H9 (cell line): Measurements from ENCODE around the gene PARD3. TPM values are rescaled to one million over a fixed set of nuclear protein-coding genes. Genes with fewer than 3 reads are reported as not detected.

Experiments used
- DNase-seq: peaks from one replicate; pipeline ENCODE4 v3.0.0-alpha.2; 2017
- H2AFZ ChIP-seq: one replicate; pipeline ENCODE4 v1.6.1; 2013; ENCODE audit warnings: mild to moderate bottlenecking, low read length, control low read depth, moderate library complexity
- H2AK5ac ChIP-seq: 2 replicates; pipeline ENCODE4 v1.6.1; 2013; ENCODE audit warnings: low read length, control low read depth, mixed read lengths; ENCODE audit not compliant: insufficient read length
- H2BK120ac ChIP-seq: one replicate; pipeline ENCODE4 v1.6.1; 2013; ENCODE audit warnings: low read depth, mild to moderate bottlenecking, low read length, control low read depth, inconsistent platforms; ENCODE audit not compliant: poor library complexity, severe bottlenecking
- H2BK12ac ChIP-seq: 2 replicates; pipeline ENCODE4 v1.6.1; 2013; ENCODE audit warnings: low read length, control low read depth, mixed read lengths, low read depth; ENCODE audit not compliant: insufficient read length
- H2BK15ac ChIP-seq: 2 replicates; pipeline ENCODE4 v1.6.1; 2013; ENCODE audit warnings: low read depth, low read length, control low read depth
- H2BK20ac ChIP-seq: one replicate; pipeline ENCODE4 v1.6.1; 2013; ENCODE audit warnings: low read depth, mild to moderate bottlenecking, low read length, control low read depth, inconsistent platforms; ENCODE audit not compliant: poor library complexity, severe bottlenecking
- H2BK5ac ChIP-seq: 2 replicates; pipeline ENCODE4 v1.6.1; 2013; ENCODE audit warnings: low read length, control low read depth, mixed read lengths; ENCODE audit not compliant: insufficient read length
- H3K14ac ChIP-seq: 2 replicates; pipeline ENCODE4 v1.6.1; 2013; ENCODE audit warnings: low read length, control low read depth; ENCODE audit not compliant: insufficient read depth
- H3K18ac ChIP-seq: 2 replicates; pipeline ENCODE4 v1.6.1; 2013; ENCODE audit warnings: low read depth, mild to moderate bottlenecking, mixed read lengths, low read length, control low read depth; ENCODE audit not compliant: insufficient read length
- H3K23ac ChIP-seq: 2 replicates; pipeline ENCODE4 v1.6.1; 2013; ENCODE audit warnings: low read length, control low read depth, mixed read lengths, low read depth; ENCODE audit not compliant: insufficient read length
- H3K23me2 ChIP-seq: 2 replicates; pipeline ENCODE4 v1.6.1; 2013; ENCODE audit warnings: low read depth, mild to moderate bottlenecking, mixed read lengths, low read length, control low read depth; ENCODE audit not compliant: insufficient read length, poor library complexity, severe bottlenecking
- H3K27ac ChIP-seq: 2 replicates; pipeline ENCODE4 v1.5.1; 2013; ENCODE audit warnings: low read length, control low read depth, mixed read lengths, low read depth; ENCODE audit not compliant: insufficient read length
- H3K27me3 ChIP-seq: 2 replicates; pipeline ENCODE4 v1.6.1; 2013; ENCODE audit warnings: low read length, control low read depth, inconsistent platforms; ENCODE audit not compliant: insufficient read depth
- H3K4ac ChIP-seq: 2 replicates; pipeline ENCODE4 v1.6.1; 2013; ENCODE audit warnings: low read depth, mild to moderate bottlenecking, control low read depth, inconsistent platforms, low read length, moderate library complexity
- H3K4me1 ChIP-seq: 2 replicates; pipeline ENCODE4 v1.6.1; 2013; ENCODE audit warnings: low read length, control low read depth, inconsistent platforms; ENCODE audit not compliant: insufficient read depth
- H3K4me2 ChIP-seq: 2 replicates; pipeline ENCODE4 v1.6.1; 2013; ENCODE audit warnings: low read length, control low read depth, mixed read lengths; ENCODE audit not compliant: insufficient read length, insufficient read depth
- H3K56ac ChIP-seq: 2 replicates; pipeline ENCODE4 v1.6.1; 2013; ENCODE audit warnings: low read depth, mild to moderate bottlenecking, mixed read lengths, low read length, control low read depth; ENCODE audit not compliant: insufficient read length
- H3K79me1 ChIP-seq: 2 replicates; pipeline ENCODE4 v1.6.1; 2013; ENCODE audit warnings: low read depth, mild to moderate bottlenecking, moderate library complexity, low read length, control low read depth, inconsistent platforms; ENCODE audit not compliant: insufficient read depth, poor library complexity, severe bottlenecking
- H3K79me2 ChIP-seq: 2 replicates; pipeline ENCODE4 v1.6.1; 2013; ENCODE audit warnings: low read length, control low read depth, inconsistent platforms; ENCODE audit not compliant: insufficient read depth
- H3K9ac ChIP-seq: 2 replicates; pipeline ENCODE4 v1.6.1; 2013; ENCODE audit warnings: low read length, control low read depth, mixed read lengths; ENCODE audit not compliant: insufficient read length; ENCODE audit errors: extremely low read depth
- H3K9me3 ChIP-seq: one replicate; pipeline ENCODE4 v1.6.1; 2013; ENCODE audit warnings: low read depth, low read length, inconsistent platforms; ENCODE audit not compliant: control insufficient read depth
- H3T11ph ChIP-seq: one replicate; pipeline ENCODE4 v1.6.1; 2013; ENCODE audit warnings: mild to moderate bottlenecking, low read length, control low read depth, inconsistent platforms
- H4K20me1 ChIP-seq: one replicate; pipeline ENCODE4 v1.6.1; 2013; ENCODE audit not compliant: control insufficient read depth, insufficient read length, insufficient read depth
- H4K5ac ChIP-seq: 2 replicates; pipeline ENCODE4 v1.6.1; 2013; ENCODE audit warnings: low read depth, mild to moderate bottlenecking, mixed read lengths, low read length, control low read depth; ENCODE audit not compliant: insufficient read length
- H4K8ac ChIP-seq: replicated peaks from 2 replicates; pipeline ENCODE4 v1.6.1; 2013; ENCODE audit warnings: low read length, control low read depth, mixed read lengths, low read depth; ENCODE audit not compliant: insufficient read length
- H4K91ac ChIP-seq: 2 replicates; pipeline ENCODE4 v1.6.1; 2013; ENCODE audit warnings: low read depth, mild to moderate bottlenecking, moderate library complexity, mixed read lengths, low read length, control low read depth; ENCODE audit not compliant: insufficient read length
- H3K27ac Mint-ChIP-seq, 3 experiments: 2 replicates in 2 of 3; 3 replicates in 1 of 3; pipeline ENCODE4 v1.8.0; 2020 to 2021; ENCODE audit warnings: mixed read lengths in 3 of 3, mild to moderate bottlenecking in 1 of 3, moderate library complexity in 1 of 3
- H3K27me3 Mint-ChIP-seq: 2 replicates; pipeline ENCODE4 v1.8.0; 2021; ENCODE audit warnings: low read depth, mild to moderate bottlenecking, moderate library complexity, mixed read lengths
- H3K36me3 Mint-ChIP-seq, 3 experiments: 2 replicates in 2 of 3; 3 replicates in 1 of 3; pipeline ENCODE4 v1.8.0; 2020 to 2021; ENCODE audit warnings: low read depth in 3 of 3, mixed read lengths in 3 of 3; ENCODE audit not compliant: insufficient read depth in 1 of 3
- H3K4me1 Mint-ChIP-seq, 2 experiments: 2 replicates each; pipeline ENCODE4 v1.8.0; 2020; ENCODE audit warnings: mixed read lengths in 2 of 2
- H3K4me3 Mint-ChIP-seq, 2 experiments: 2 replicates in 1 of 2; 3 replicates in 1 of 2; pipeline ENCODE4 v1.8.0; 2020 to 2021; ENCODE audit warnings: mild to moderate bottlenecking in 2 of 2, mixed read lengths in 2 of 2, moderate library complexity in 1 of 2
- H3K9me3 Mint-ChIP-seq, 2 experiments: 2 replicates in 1 of 2; 3 replicates in 1 of 2; pipeline ENCODE4 v1.8.0; 2020; ENCODE audit warnings: mild to moderate bottlenecking in 2 of 2, mixed read lengths in 2 of 2, moderate library complexity in 1 of 2
- WGBS: extraction: QIAGEN DNeasy Blood & Tissue Kit; methylation state at CpG from one replicate; pipeline ENCODE4 v1.1.7; 2013; ENCODE audit warnings: missing lambda C conversion rate, low lambda C conversion rate, mixed read lengths; ENCODE audit not compliant: insufficient read length; ENCODE audit errors: extremely low coverage; 5-methylcytosine and 5-hydroxymethylcytosine counted together
- total RNA-seq: library from RNA; stranded (reverse); gene quantifications from 2 replicates; pipeline ENCODE4 v1.2.1, GENCODE V29; 2021
- TF ChIP-seq, protein P1 (sequence below): fragments of 200-600 bp; sonication (generic); conservative IDR thresholded peaks from 3 replicates; pipeline ENCODE4 v1.8.0; 2021; ENCODE audit warnings: antibody characterized with exemption, mild to moderate bottlenecking

The PARD3 gene
- total RNA-seq, 1 experiment from 2014 or later: 44.7 TPM

GRCh38 chr10:34705563-34705962, 109.5 kb downstream of the PARD3 start:
- Histone ChIP-seq H3K18ac (no peak overlapping the region), H3K56ac (no peak overlapping the region), H2BK15ac (no peak overlapping the region), H4K8ac (no peak overlapping the region), H2AFZ (no peak overlapping the region), H3K4me1 (no peaks in the 10 kb centered on the region; the same call in 1 of the 2 replicates), H3K23ac (no peak overlapping the region), H4K91ac (no peak overlapping the region), H3K4me2 (no peak overlapping the region), H2BK5ac (no peak overlapping the region), H3K4ac (no peak overlapping the region), H3K79me2 (peaks cover 17% of the 10 kb centered on the region; the same call in 1 of the 2 replicates), H3K14ac (no peak overlapping the region), H3K27ac (no peak overlapping the region), H3K23me2 (no peaks in the 10 kb centered on the region), H3K79me1 (peaks cover 8% of the 10 kb centered on the region), H2BK12ac (no peak overlapping the region), H4K20me1 (no peaks in the 10 kb centered on the region), H3T11ph (no peak overlapping the region), H2BK20ac (no peak overlapping the region), H3K27me3 (no peaks in the 10 kb centered on the region), H3K9ac (no peak overlapping the region), H2BK120ac (no peak overlapping the region), H2AK5ac (no peak overlapping the region), H3K9me3 (no peaks in the 10 kb centered on the region), H4K5ac (no peak overlapping the region)
- no CpG with 5 or more reads among the region's 1 CpG for WGBS
- TF ChIP-seq, protein P1, sequence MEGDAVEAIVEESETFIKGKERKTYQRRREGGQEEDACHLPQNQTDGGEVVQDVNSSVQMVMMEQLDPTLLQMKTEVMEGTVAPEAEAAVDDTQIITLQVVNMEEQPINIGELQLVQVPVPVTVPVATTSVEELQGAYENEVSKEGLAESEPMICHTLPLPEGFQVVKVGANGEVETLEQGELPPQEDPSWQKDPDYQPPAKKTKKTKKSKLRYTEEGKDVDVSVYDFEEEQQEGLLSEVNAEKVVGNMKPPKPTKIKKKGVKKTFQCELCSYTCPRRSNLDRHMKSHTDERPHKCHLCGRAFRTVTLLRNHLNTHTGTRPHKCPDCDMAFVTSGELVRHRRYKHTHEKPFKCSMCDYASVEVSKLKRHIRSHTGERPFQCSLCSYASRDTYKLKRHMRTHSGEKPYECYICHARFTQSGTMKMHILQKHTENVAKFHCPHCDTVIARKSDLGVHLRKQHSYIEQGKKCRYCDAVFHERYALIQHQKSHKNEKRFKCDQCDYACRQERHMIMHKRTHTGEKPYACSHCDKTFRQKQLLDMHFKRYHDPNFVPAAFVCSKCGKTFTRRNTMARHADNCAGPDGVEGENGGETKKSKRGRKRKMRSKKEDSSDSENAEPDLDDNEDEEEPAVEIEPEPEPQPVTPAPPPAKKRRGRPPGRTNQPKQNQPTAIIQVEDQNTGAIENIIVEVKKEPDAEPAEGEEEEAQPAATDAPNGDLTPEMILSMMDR: no peak
- H3K36me3 Mint-ChIP-seq: no peaks in the 10 kb centered on the region
- no peaks in the 10 kb centered on the region; a peak in 1 of 5 replicates for H3K9me3 Mint-ChIP-seq
- H3K4me1 Mint-ChIP-seq: peaks cover 34 to 43% of the 10 kb centered on the region in 2 experiments
- H3K27ac Mint-ChIP-seq: peak overlapping the region in 1 of 3 experiments; percentile 55; a peak in 3 of 7 replicates
- no peak overlapping the region for H3K4me3 Mint-ChIP-seq
- no peaks in the 10 kb centered on the region for H3K27me3 Mint-ChIP-seq
- DNase-seq: no peak
